Activated CD4-positive, alpha-beta T cell treated with anti-CD3 and anti-CD28 coated beads for 36 hours (primary cell): ENCODE data around the gene CCDC9B. TPM values are rescaled to one million over a fixed set of nuclear protein-coding genes. Genes with fewer than 3 reads are reported as not detected.
A peak's percentile ranks its signal among the peaks of the same experiment; 100 is the strongest.

Experiments
- ATAC-seq: fragments of 200-7000 bp; cut with Tn5 transposase; one replicate; pipeline ENCODE4 v1.10.0; 2021; ENCODE audit warnings: mild to moderate bottlenecking, moderate library complexity
- CTCF ChIA-PET: fragments of 350-600 bp; sonication (Branson Sonifier 250); formaldehyde crosslinking; loops from one replicate; lab custom pipeline; 2021; ENCODE audit warnings: antibody characterized with exemption; lab: Charles Lee
- POLR2A ChIA-PET: fragments of 350-600 bp; sonication (Branson Sonifier 250); formaldehyde crosslinking; loops from one replicate; lab custom pipeline; 2021; ENCODE audit warnings: antibody characterized with exemption, inconsistent platforms; lab: Charles Lee
- DNase-seq: peaks from one replicate; pipeline ENCODE4 v3.0.0-alpha.2; 2020
- H3K27ac Mint-ChIP-seq: one replicate; pipeline ENCODE4 v1.8.0; 2021; ENCODE audit warnings: mixed read lengths
- H3K27me3 Mint-ChIP-seq: one replicate; pipeline ENCODE4 v1.8.0; 2021; ENCODE audit warnings: mixed read lengths
- H3K36me3 Mint-ChIP-seq: one replicate; pipeline ENCODE4 v1.8.0; 2021; ENCODE audit warnings: low read depth, mixed read lengths
- H3K4me1 Mint-ChIP-seq: one replicate; pipeline ENCODE4 v1.8.0; 2021; ENCODE audit warnings: mixed read lengths
- H3K4me3 Mint-ChIP-seq: one replicate; pipeline ENCODE4 v1.8.0; 2021; ENCODE audit warnings: mild to moderate bottlenecking, moderate library complexity, mixed read lengths
- H3K9me3 Mint-ChIP-seq: one replicate; pipeline ENCODE4 v1.8.0; 2021; ENCODE audit warnings: low read depth, mixed read lengths
- intact Hi-C, 2 experiments: fragments of 100-400 bp; cut with DNase I in 1 of 2; cut with micrococcal nuclease in 1 of 2; formaldehyde crosslinking; loops; one replicate each; pipeline versions ENCODE4 v1.14.2 to v1.15.1; 2022 to 2024; cut with DNase I, micrococcal nuclease
- total RNA-seq, 2 experiments: library from RNA; stranded (reverse); gene quantifications; one replicate each; pipeline ENCODE4 v1.2.3, GENCODE V29; 2021

Gene CCDC9B
- total RNA-seq, 2 experiments from 2014 or later, result 0.65 to 0.98 TPM

- ChIA-PET POLR2A (interaction anchor here (0.6 to 1.1 kb wide), 2 partner anchors 17 to 80 kb away, joined by 3 read pairs; partner anchors contain the start of gene KNSTRN), CTCF (interaction anchor here (0.6 to 2.6 kb wide), 7 partner anchors 10 to 85 kb away, joined by 3 to 10 read pairs (median 4); no protein-coding TSS in a partner anchor)
- Mint-ChIP-seq H3K27ac (no peak overlapping the region), H3K4me1 (peaks cover 8% of the 10 kb centered on the region), H3K4me3 (no peak overlapping the region), H3K36me3 (no peaks in the 10 kb centered on the region), H3K27me3 (no peaks in the 10 kb centered on the region), H3K9me3 (no peaks in the 10 kb centered on the region)
- DNase-seq (no peak), ATAC-seq (no peak)
- intact Hi-C loops, result loop anchor here in 1 of 2 experiments (5.0 kb wide), 2 partner anchors 42 to 43 kb away; partner anchors contain the start of genes INAFM2 and IVD
Observed at GRCh38 chr15:40365016-40365415, 24.3 kb upstream of the CCDC9B start.

- Mint-ChIP-seq H3K4me3 (no peak overlapping the region), H3K27ac (no peak overlapping the region), H3K4me1 (peaks cover 8% of the 10 kb centered on the region), H3K36me3 (no peaks in the 10 kb centered on the region), H3K9me3 (no peaks in the 10 kb centered on the region), H3K27me3 (no peaks in the 10 kb centered on the region)
- no peak for DNase-seq
- POLR2A ChIA-PET, result interaction anchor here (0.6 kb wide), 1 partner anchor 45 kb away, joined by 3 read pairs; no protein-coding TSS in a partner anchor
- CTCF ChIA-PET, result interaction anchor here (1.2 kb wide), 2 partner anchors 22 to 55 kb away, joined by 3 to 4 read pairs; no protein-coding TSS in a partner anchor
- ATAC-seq, result no peak
- intact Hi-C loops, result no loop called here
Observed at GRCh38 chr15:40364251-40364650, 23.5 kb upstream of the CCDC9B start.

- no peak for DNase-seq
- intact Hi-C loops, result no loop called here
- POLR2A ChIA-PET, result no interaction called here
- Mint-ChIP-seq H3K36me3 (no peaks in the 10 kb centered on the region), H3K4me1 (peaks cover 10% of the 10 kb centered on the region), H3K4me3 (no peak overlapping the region), H3K9me3 (no peaks in the 10 kb centered on the region), H3K27ac (no peak overlapping the region), H3K27me3 (no peaks in the 10 kb centered on the region)
- CTCF ChIA-PET, result interaction anchor here (0.6 to 0.9 kb wide), 2 partner anchors 19 to 341 kb away, joined by 3 to 4 read pairs; partner anchors contain the start of gene KNSTRN
- no peak for ATAC-seq
Observed at GRCh38 chr15:40363611-40364010, 22.9 kb upstream of the CCDC9B start.

- ATAC-seq (no peak), DNase-seq (no peak)
- Mint-ChIP-seq H3K9me3 (no peaks in the 10 kb centered on the region), H3K4me1 (peaks cover 3% of the 10 kb centered on the region), H3K27ac (no peak overlapping the region), H3K27me3 (peaks cover 6% of the 10 kb centered on the region), H3K36me3 (no peaks in the 10 kb centered on the region), H3K4me3 (no peak overlapping the region)
- CTCF ChIA-PET, result no interaction called here
- intact Hi-C loops, result no loop called here
- POLR2A ChIA-PET, result no interaction called here
Observed at GRCh38 chr15:40361640-40362039, 20.9 kb upstream of the CCDC9B start.

GRCh38 chr15:40360015-40360414 lies 19.3 kb upstream of the CCDC9B start:
- ATAC-seq (no peak), DNase-seq (no peak)
- H3K9me3 Mint-ChIP-seq, result no peaks in the 10 kb centered on the region
- H3K27ac Mint-ChIP-seq, result no peak overlapping the region
- H3K36me3 Mint-ChIP-seq, result no peaks in the 10 kb centered on the region
- H3K4me3 Mint-ChIP-seq, result no peak overlapping the region
- POLR2A ChIA-PET, result no interaction called here
- intact Hi-C loops, result no loop called here
- peaks cover 7% of the 10 kb centered on the region for H3K27me3 Mint-ChIP-seq
- CTCF ChIA-PET, result interaction anchor here (1.1 kb wide), 1 partner anchor 9 kb away, joined by 3 read pairs; no protein-coding TSS in a partner anchor
- peaks cover 3% of the 10 kb centered on the region for H3K4me1 Mint-ChIP-seq

- no peaks in the 10 kb centered on the region for H3K36me3 Mint-ChIP-seq
- intact Hi-C loops, result loop anchor here in 1 of 2 experiments (1.0 kb wide), 5 partner anchors 10 to 82 kb away; partner anchors contain the start of genes BAHD1, INAFM2, IVD and KNSTRN
- H3K9me3 Mint-ChIP-seq, result no peaks in the 10 kb centered on the region
- peak; percentile 48 for DNase-seq
- H3K4me1 Mint-ChIP-seq, result peaks cover 3% of the 10 kb centered on the region
- peaks cover 7% of the 10 kb centered on the region for H3K27me3 Mint-ChIP-seq
- peak overlapping the region; percentile 67 for H3K4me3 Mint-ChIP-seq
- peak; percentile 27 for ATAC-seq
- peak overlapping the region; percentile 20 for H3K27ac Mint-ChIP-seq
- CTCF ChIA-PET, result no interaction called here
- POLR2A ChIA-PET, result no interaction called here
Observed at GRCh38 chr15:40358471-40359353, 18.0 kb upstream of the CCDC9B start.

GRCh38 chr15:40357723-40358470 lies 17.2 kb upstream of the CCDC9B start, which contains the start of gene DISP2:
DISP2 (plus strand) TSS chr15:40358219; CDS start chr15:40358322, 103 bp downstream.
- H3K27ac Mint-ChIP-seq, result peak within 1 kb of the TSS; percentile 20
- H3K9me3 Mint-ChIP-seq, result no peaks in the 10 kb centered on the region
- peak; percentile 93 for DNase-seq

GRCh38 chr15:40357246-40357645 lies 16.5 kb upstream of the CCDC9B start:
- H3K27me3 Mint-ChIP-seq, result peaks cover 7% of the 10 kb centered on the region
- CTCF ChIA-PET, result interaction anchor here (0.8 to 1.3 kb wide), 7 partner anchors 10 to 83 kb away, joined by 3 to 5 read pairs (median 3); partner anchors contain the start of gene INAFM2
- intact Hi-C loops, result no loop called here

More at GRCh38 chr15:40357723-40358470, 17.2 kb upstream of the CCDC9B start, which contains the start of gene DISP2:
- H3K27me3 Mint-ChIP-seq, result peaks cover 7% of the 10 kb centered on the region
- intact Hi-C loops, result loop anchor here in 1 of 2 experiments (1.0 kb wide), 5 partner anchors 10 to 82 kb away; partner anchors contain the start of genes BAHD1, INAFM2, IVD and KNSTRN
- ChIA-PET POLR2A (interaction anchor here (0.5 kb wide), 1 partner anchor 783 kb away, joined by 3 read pairs; no protein-coding TSS in a partner anchor), CTCF (interaction anchor here (0.8 to 1.2 kb wide), 6 partner anchors 10 to 82 kb away, joined by 3 to 5 read pairs (median 3); partner anchors contain the start of gene INAFM2)
- H3K36me3 Mint-ChIP-seq, result no peaks in the 10 kb centered on the region
- peaks cover 3% of the 10 kb centered on the region for H3K4me1 Mint-ChIP-seq
- peak within 1 kb of the TSS; percentile 67 for H3K4me3 Mint-ChIP-seq
- ATAC-seq, result peak; percentile 94

GRCh38 chr15:40355976-40356585 lies 15.3 kb upstream of the CCDC9B start:
- no peaks in the 10 kb centered on the region for H3K36me3 Mint-ChIP-seq
- ChIA-PET CTCF (interaction anchor here (0.6 to 2.8 kb wide), 6 partner anchors 12 to 186 kb away, joined by 3 to 10 read pairs (median 4); no protein-coding TSS in a partner anchor), POLR2A (no interaction called here)
- no peak for ATAC-seq
- no peaks in the 10 kb centered on the region for H3K9me3 Mint-ChIP-seq
- H3K4me3 Mint-ChIP-seq, result no peak overlapping the region
- intact Hi-C loops, result no loop called here
- H3K27me3 Mint-ChIP-seq, result peaks cover 7% of the 10 kb centered on the region
- H3K27ac Mint-ChIP-seq, result no peak overlapping the region
- H3K4me1 Mint-ChIP-seq, result peaks cover 3% of the 10 kb centered on the region
- no peak for DNase-seq

More at GRCh38 chr15:40357246-40357645, 16.5 kb upstream of the CCDC9B start:
- H3K9me3 Mint-ChIP-seq, result no peaks in the 10 kb centered on the region
- DNase-seq (no peak), ATAC-seq (no peak)
- peak overlapping the region; percentile 67 for H3K4me3 Mint-ChIP-seq
- no peaks in the 10 kb centered on the region for H3K36me3 Mint-ChIP-seq
- POLR2A ChIA-PET, result interaction anchor here (0.5 kb wide), 1 partner anchor 783 kb away, joined by 3 read pairs; no protein-coding TSS in a partner anchor
- H3K27ac Mint-ChIP-seq, result no peak overlapping the region
- peaks cover 3% of the 10 kb centered on the region for H3K4me1 Mint-ChIP-seq

GRCh38 chr15:40354408-40355171 lies 13.9 kb upstream of the CCDC9B start:
- ATAC-seq (no peak), DNase-seq (peak; percentile 30)
- ChIA-PET CTCF (interaction anchor here (0.7 to 2.8 kb wide), 7 partner anchors 10 to 153 kb away, joined by 3 to 10 read pairs (median 5); partner anchors contain the start of gene CCDC9B), POLR2A (no interaction called here)
- Mint-ChIP-seq H3K9me3 (no peaks in the 10 kb centered on the region), H3K4me3 (no peak overlapping the region), H3K4me1 (peaks cover 3% of the 10 kb centered on the region), H3K27ac (no peak overlapping the region), H3K27me3 (peaks cover 7% of the 10 kb centered on the region), H3K36me3 (no peaks in the 10 kb centered on the region)
- intact Hi-C loops, result no loop called here
